Measurements from ENCODE around the gene CKAP2L.

DNA sequence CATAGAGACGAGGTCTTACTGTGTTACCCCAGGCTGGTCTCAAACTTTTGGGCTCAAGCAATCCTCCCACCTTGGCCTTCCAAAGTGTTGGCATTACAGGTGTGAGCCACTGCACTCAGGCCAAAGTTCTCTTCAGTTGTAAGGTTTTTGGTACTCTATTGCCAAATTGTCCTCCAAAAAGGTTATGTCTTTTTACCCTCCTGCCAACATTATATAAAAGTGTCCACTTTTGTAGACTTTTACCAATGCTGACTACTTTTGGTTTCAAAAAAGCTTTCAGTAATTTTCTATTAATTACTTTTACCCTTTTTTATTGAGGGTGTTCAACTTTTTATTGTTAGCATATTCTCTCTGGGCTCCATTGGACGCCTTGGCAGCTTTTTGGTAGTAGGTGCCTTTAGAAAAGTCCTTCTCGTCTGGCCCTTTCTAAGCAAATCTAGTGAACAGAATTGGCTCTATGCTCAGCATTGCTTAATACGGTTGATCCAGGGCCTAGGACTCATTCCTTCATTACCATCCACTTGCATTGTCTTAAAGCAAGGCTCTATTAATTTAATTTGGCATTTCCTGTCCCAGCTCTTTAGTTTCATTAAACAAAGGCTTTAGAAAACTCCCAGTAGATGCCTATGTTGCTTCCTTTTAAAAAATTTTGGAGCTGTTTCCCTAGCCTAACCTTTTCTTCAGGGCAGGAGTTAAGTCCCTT is 36.6 kb upstream of the CKAP2L start:
- TF ChIP-seq, protein P1, sequence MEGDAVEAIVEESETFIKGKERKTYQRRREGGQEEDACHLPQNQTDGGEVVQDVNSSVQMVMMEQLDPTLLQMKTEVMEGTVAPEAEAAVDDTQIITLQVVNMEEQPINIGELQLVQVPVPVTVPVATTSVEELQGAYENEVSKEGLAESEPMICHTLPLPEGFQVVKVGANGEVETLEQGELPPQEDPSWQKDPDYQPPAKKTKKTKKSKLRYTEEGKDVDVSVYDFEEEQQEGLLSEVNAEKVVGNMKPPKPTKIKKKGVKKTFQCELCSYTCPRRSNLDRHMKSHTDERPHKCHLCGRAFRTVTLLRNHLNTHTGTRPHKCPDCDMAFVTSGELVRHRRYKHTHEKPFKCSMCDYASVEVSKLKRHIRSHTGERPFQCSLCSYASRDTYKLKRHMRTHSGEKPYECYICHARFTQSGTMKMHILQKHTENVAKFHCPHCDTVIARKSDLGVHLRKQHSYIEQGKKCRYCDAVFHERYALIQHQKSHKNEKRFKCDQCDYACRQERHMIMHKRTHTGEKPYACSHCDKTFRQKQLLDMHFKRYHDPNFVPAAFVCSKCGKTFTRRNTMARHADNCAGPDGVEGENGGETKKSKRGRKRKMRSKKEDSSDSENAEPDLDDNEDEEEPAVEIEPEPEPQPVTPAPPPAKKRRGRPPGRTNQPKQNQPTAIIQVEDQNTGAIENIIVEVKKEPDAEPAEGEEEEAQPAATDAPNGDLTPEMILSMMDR (IDR thresholded peaks at IDR 0.05): no peak
- TF ChIP-seq POLR2A (IDR thresholded peaks at IDR 0.05): no peak
